Heart right ventricle (tissue), 16 donors: ENCODE data around the gene GLP1R. TPM values are rescaled to one million over a fixed set of nuclear protein-coding genes. Genes with fewer than 3 reads are reported as not detected.

ENCODE experiments used
- ATAC-seq, 8 donors: fragments of 200-7000 bp; cut with Tn5 transposase; one replicate each; pipeline ENCODE4 v1.9.1; 2020; ENCODE audit warnings: mild to moderate bottlenecking in 8 of 8, moderate library complexity in 8 of 8, moderate number of reproducible peaks in 1 of 8
- DNase-seq, 2 donors: peaks; one replicate each; pipeline ENCODE4 v3.0.0-alpha.2; 2020
- H3K27ac ChIP-seq, 10 donors: fragments of 200-600 bp; sonication (generic) in 2 of 10; one replicate each; pipeline versions ENCODE4 v1.5.0 to v1.8.0; 2020 to 2022; ENCODE audit warnings: mild to moderate bottlenecking in 3 of 10
- H3K27me3 ChIP-seq, 7 donors: fragments of 200-600 bp; one replicate each; pipeline ENCODE4 v1.8.0; 2021 to 2022; ENCODE audit warnings: mild to moderate bottlenecking in 2 of 7
- H3K36me3 ChIP-seq, 9 donors: fragments of 200-600 bp; sonication (generic) in 1 of 9; one replicate each; pipeline versions ENCODE4 v1.5.0 to v1.8.0; 2020 to 2022; ENCODE audit warnings: mild to moderate bottlenecking in 2 of 9
- H3K4me1 ChIP-seq, 9 donors: fragments of 200-600 bp; sonication (generic) in 1 of 9; one replicate each; pipeline versions ENCODE4 v1.5.0 to v1.8.0; 2020 to 2022; ENCODE audit warnings: mild to moderate bottlenecking in 4 of 9
- H3K4me3 ChIP-seq, 10 donors: fragments of 200-600 bp; sonication (generic) in 2 of 10; one replicate each; pipeline versions ENCODE4 v1.5.0 to v1.8.0; 2020 to 2022; ENCODE audit warnings: mild to moderate bottlenecking in 7 of 10, moderate library complexity in 2 of 10
- H3K9me3 ChIP-seq, 11 donors: fragments of 200-600 bp in 10 of 11; sonication (generic) in 2 of 11; one replicate each; pipeline versions ENCODE4 v1.5.0 to v1.8.0; 2013 to 2022; ENCODE audit warnings: mild to moderate bottlenecking in 2 of 11, control low read depth in 1 of 11, moderate library complexity in 1 of 11
- WGBS, 2 donors: extraction: QIAGEN DNeasy Blood & Tissue Kit; methylation state at CpG; one replicate each; pipeline ENCODE4 v1.1.7; 2013; ENCODE audit warnings: inconsistent platforms in 1 of 2; 5-methylcytosine and 5-hydroxymethylcytosine counted together
- intact Hi-C, 10 donors: fragments of 100-400 bp; cut with DNase I; formaldehyde crosslinking; loops; one replicate each; pipeline versions ENCODE4 v1.11.1 to v1.14.2; 2022
- long read RNA-seq, 3 donors: library from polyadenylated mRNA; unstranded; transcript quantifications; one replicate each; pipeline ENCODE4 v2.0.0, GENCODE V29; 2020 to 2021
- polyA plus RNA-seq, 2 donors: library from polyadenylated mRNA; stranded (reverse); fragments of 200-250 nt; gene quantifications; one replicate each; pipeline ENCODE4 v1.2.3, GENCODE V29; 2013
- total RNA-seq, 10 donors: library from RNA; stranded (reverse); fragmentation: NEBNext Ultra II Directional in 3 of 10; extraction: Animal tissue kit (Norgen Biotek cat#: 25700) in 3 of 10; gene quantifications; one replicate each; pipeline versions ENCODE4 v1.2.1 to v1.2.4, GENCODE V29; 2021 to 2023
- TF ChIP-seq, protein P1 (sequence below), 9 donors: fragments of 200-600 bp; sonication (generic) in 2 of 9; IDR thresholded peaks; one replicate each; pipeline versions ENCODE4 v1.5.0 to v1.8.0; 2021 to 2022; ENCODE audit warnings: antibody characterized with exemption in 9 of 9, mild to moderate bottlenecking in 5 of 9, moderate library complexity in 1 of 9
- donor health status: Arrhythmogenic right ventricular cardiomyopathy.
- donor health status: ischemic (EF 13 %, LVEDD 7.1; RV severe dilation, severe dysfunction).
- donor health status: healthy with polysubstance abuse.
- donor health status: DM: no; HTN: yes; CAD: no.
- donor health status: DM: no; HTN: no; CAD: no.
- donor health status: ischemic (EF 25% LVEDD 6.9; RV normal size, moderate dysfunction).
- donor health status: ischemic (EF 25% LVEDD 5.7; RV mildly dilated, moderate dysfunction).
- donor health status: healthy.
- donor health status: DM: yes; HTN: yes; CAD: no.
- donor health status: Ischemic cardiomyopathy.
- donor health status: ischemic (EF 35%, LVEDD 5.7; RV mildly dilated, moderate dysfunction).
- donor health status: nonischemic (EF 11% LVEDD 7.7; RV severe dilation, severe dysfunction).
- donor health status: DM: yes; HTN: yes; CAD: no.
- donor health status: PGD.
- donor health status: ischemic (EF 29% LVEDD 5.4; RV normal size, mild dysfunction).
- donor health status: nonischemic (EF 23%, LVEDD 6.1; RV moderate dilation, normal function).

The GLP1R gene
- total RNA-seq (1 to 10 TPM in 8 of 10 donors, under 1 TPM in 2; 0.58 to 5.9 (median 2.0) TPM), polyA plus RNA-seq (1 to 10 TPM in 1 of 2 donors, under 1 TPM in 1; 0.39 to 1.1 TPM)
- long read RNA-seq, donor 1, partial matches to known transcripts = 1 of 4 reads
- long read RNA-seq, donor 1, other reads (novel, unspliced or antisense) = 2 of 4 reads
- long read RNA-seq, donor 2, partial matches to known transcripts = 0 of 2 reads
- long read RNA-seq, donor 2, other reads (novel, unspliced or antisense) = 2 of 2 reads
- long read RNA-seq, donor 3, partial matches to known transcripts = 0 of 1 reads
- long read RNA-seq, donor 3, other reads (novel, unspliced or antisense) = 1 of 1 reads

DNA sequence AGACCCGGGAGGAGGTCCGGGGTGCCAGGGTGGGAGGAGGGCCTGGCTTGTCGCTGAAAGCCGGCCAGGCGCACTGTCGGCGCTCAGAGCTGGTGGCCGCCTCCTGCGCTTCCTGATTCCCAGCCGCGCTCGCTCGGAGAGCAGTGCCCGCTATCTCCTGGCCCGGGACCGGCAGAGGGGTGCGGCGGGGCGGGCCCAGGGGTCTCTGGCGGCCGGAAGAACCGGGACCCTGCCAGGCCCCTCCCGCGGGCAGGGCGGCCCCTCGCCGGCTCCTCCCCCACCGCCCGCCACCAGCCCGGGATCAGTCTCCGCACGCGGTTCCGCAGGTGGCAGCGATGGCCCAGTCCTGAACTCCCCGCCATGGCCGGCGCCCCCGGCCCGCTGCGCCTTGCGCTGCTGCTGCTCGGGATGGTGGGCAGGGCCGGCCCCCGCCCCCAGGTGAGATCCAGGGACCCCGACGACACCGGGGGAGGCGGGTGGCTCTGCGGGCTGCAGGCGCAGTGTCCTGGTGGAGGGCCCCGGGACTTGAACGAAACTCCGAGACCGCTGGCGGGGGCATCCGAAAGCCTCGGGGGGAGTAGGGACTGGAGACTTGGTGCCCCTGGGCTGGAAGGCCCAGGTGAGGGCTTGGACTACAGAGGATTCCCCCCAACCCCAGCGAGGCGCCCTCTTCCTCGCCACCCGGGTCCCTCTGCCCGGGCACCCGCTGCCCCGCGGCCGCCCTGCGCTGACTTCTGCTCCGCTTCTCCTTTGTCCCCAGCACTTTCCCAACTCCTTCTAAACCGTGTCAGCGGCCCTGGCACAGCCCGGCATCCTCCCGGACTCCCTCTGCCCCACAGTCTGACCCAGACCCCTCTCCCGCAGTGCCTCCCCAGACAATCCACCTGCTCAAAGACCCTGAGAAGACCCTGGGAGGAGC lies at the start of gene GLP1R:
GLP1R (plus strand) TSS at position 301 of the 919 bp plus-strand sequence; CDS start at position 361, 60 bp downstream.
- Histone ChIP-seq H3K4me1 (peaks cover 0 to 10% (median 8%) of the 10 kb centered on the region in 9 donors), H3K27me3 (peaks cover 0 to 70% (median 51%) of the 10 kb centered on the region in 7 donors), H3K9me3 (no peaks in the 10 kb centered on the region), H3K4me3 (peak within 1 kb of the TSS; percentile 7 to 53 (median 44)), H3K27ac (no peak within 1 kb of the TSS), H3K36me3 (no peaks in the 10 kb centered on the region)
- DNase-seq (peak in 1 of 2 donors; percentile 31), ATAC-seq (peak in 7 of 8 donors; percentile 28 to 70 (median 44))
- intact Hi-C loops = no loop called here
- WGBS, 2 donors = 1 to 2% methylated on average over 71 to 74 of the region's 74 CpGs
- TF ChIP-seq, protein P1, sequence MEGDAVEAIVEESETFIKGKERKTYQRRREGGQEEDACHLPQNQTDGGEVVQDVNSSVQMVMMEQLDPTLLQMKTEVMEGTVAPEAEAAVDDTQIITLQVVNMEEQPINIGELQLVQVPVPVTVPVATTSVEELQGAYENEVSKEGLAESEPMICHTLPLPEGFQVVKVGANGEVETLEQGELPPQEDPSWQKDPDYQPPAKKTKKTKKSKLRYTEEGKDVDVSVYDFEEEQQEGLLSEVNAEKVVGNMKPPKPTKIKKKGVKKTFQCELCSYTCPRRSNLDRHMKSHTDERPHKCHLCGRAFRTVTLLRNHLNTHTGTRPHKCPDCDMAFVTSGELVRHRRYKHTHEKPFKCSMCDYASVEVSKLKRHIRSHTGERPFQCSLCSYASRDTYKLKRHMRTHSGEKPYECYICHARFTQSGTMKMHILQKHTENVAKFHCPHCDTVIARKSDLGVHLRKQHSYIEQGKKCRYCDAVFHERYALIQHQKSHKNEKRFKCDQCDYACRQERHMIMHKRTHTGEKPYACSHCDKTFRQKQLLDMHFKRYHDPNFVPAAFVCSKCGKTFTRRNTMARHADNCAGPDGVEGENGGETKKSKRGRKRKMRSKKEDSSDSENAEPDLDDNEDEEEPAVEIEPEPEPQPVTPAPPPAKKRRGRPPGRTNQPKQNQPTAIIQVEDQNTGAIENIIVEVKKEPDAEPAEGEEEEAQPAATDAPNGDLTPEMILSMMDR (IDR thresholded peaks at IDR 0.05) = no peak

DNA sequence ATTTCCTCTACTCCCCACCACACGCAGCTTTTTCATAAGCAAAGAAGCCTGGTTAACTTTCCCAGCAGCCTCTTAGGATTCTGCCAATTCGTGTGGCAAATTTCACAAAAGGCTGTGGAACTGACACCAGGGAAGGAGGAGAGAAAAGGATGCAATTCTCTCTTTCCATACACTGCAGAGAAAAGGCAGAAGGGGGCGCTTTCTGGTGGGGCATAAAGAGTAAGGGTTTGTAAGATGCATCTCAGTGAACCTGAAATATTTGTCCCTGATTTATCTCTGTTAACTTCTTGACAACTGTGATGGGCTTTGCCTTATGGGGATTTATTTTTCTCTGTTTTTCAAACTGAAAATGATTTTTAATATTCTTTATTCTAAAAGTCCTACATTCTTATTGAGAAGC lies 45.5 kb upstream of the GLP1R start:
- TF ChIP-seq, protein P1 (IDR thresholded peaks at IDR 0.05) = peak in 1 of 9 donors; percentile 17
- H3K4me3 ChIP-seq = no peak overlapping the region
- no peak for DNase-seq
- H3K36me3 ChIP-seq = no peaks in the 10 kb centered on the region
- peaks cover 0 to 39% (median 6%) of the 10 kb centered on the region in 7 donors for H3K27me3 ChIP-seq
- no peak for ATAC-seq
- H3K4me1 ChIP-seq = no peaks in the 10 kb centered on the region
- H3K27ac ChIP-seq = no peak overlapping the region
- H3K9me3 ChIP-seq = peaks cover 0 to 7% (median 0%) of the 10 kb centered on the region in 11 donors
- intact Hi-C loops = no loop called here
- 19 to 27% methylated on average over 3 of the region's 3 CpGs for WGBS, 2 donors

DNA sequence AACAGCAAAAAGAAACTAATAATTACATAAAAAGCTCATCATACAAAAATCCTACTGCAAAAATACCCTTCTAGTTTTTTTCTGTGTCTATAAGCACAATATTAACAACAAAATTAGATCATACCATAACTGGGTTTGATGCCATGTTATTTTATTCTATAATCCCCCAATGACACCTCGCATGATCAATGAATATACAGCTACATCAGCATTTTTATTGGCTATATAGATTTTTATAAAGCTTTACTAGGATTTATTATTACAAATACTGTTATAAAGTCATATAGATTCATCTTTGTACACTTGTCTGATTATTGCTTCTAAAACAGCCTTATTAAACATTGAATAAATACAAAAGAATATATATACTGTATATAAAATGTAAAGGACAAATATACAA lies 45.1 kb upstream of the GLP1R start:
- no peak overlapping the region for H3K27ac ChIP-seq
- ATAC-seq (no peak), DNase-seq (no peak)
- no peak overlapping the region for H3K4me3 ChIP-seq
- TF ChIP-seq, protein P1 (IDR thresholded peaks at IDR 0.05) = no peak
- H3K4me1 ChIP-seq = no peaks in the 10 kb centered on the region
- intact Hi-C loops = no loop called here
- 87 to 94% methylated on average over 1 of the region's 1 CpG for WGBS, 2 donors
- peaks cover 0 to 43% (median 6%) of the 10 kb centered on the region in 7 donors for H3K27me3 ChIP-seq
- H3K9me3 ChIP-seq = peaks cover 0 to 7% (median 0%) of the 10 kb centered on the region in 11 donors
- no peaks in the 10 kb centered on the region for H3K36me3 ChIP-seq

DNA sequence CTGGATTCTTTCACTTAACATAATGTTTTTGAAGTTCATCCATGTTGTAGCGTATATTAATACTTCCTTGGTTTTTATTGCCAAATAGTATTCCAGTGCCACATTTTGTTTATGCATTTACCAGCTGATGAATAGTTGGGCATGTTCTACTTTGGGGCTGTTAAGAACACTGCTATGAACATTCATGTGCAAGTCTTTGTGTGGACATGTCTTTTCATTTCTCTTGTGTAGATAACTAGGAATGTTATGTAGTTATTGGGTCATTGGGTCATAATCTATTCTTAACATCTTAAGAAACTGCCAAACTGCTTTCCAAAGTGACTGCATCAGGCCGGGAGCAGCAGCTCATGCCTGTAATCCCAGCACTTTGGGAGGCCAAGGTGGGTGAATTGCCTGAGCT lies 43.8 kb upstream of the GLP1R start:
- TF ChIP-seq, protein P1 (IDR thresholded peaks at IDR 0.05) = no peak
- ATAC-seq = no peak
- intact Hi-C loops = no loop called here

More for the DNA sequence above, 43.8 kb upstream of the GLP1R start:
- DNase-seq = no peak
- no peaks in the 10 kb centered on the region for H3K36me3 ChIP-seq
- no peak overlapping the region for H3K4me3 ChIP-seq
- WGBS, 2 donors = 56 to 64% methylated on average over 2 of the region's 2 CpGs
- H3K9me3 ChIP-seq = peaks cover 0 to 7% (median 0%) of the 10 kb centered on the region in 11 donors
- no peak overlapping the region for H3K27ac ChIP-seq
- no peaks in the 10 kb centered on the region for H3K4me1 ChIP-seq
- peaks cover 0 to 50% (median 12%) of the 10 kb centered on the region in 7 donors for H3K27me3 ChIP-seq
